ENCODE data around the gene KRTAP10-6.
"Not testable (repeated sequence)": the region's sequence is repeated elsewhere in the genome, so short reads cannot be mapped to it uniquely, and the experiment has no call there.

KRTAP10-6 gene

DNA sequence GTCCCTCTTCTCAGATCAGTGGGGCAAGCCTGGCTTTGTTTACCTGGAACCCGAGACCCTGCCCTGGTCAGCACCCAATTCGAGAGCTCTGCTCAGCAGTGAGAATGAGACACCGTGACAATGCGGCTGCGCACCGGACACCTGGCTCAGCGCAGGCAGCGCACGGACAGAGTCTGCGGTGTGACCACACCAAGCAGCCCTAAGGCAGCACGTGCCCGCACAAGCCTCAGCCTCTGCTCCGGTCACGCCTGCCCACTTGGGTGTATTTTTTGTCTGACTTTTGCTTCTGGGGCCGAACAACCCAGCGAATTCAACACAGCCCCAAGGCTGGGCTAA is 24.3 kb upstream of the KRTAP10-6 start:
- DNase-seq: no peak

DNA sequence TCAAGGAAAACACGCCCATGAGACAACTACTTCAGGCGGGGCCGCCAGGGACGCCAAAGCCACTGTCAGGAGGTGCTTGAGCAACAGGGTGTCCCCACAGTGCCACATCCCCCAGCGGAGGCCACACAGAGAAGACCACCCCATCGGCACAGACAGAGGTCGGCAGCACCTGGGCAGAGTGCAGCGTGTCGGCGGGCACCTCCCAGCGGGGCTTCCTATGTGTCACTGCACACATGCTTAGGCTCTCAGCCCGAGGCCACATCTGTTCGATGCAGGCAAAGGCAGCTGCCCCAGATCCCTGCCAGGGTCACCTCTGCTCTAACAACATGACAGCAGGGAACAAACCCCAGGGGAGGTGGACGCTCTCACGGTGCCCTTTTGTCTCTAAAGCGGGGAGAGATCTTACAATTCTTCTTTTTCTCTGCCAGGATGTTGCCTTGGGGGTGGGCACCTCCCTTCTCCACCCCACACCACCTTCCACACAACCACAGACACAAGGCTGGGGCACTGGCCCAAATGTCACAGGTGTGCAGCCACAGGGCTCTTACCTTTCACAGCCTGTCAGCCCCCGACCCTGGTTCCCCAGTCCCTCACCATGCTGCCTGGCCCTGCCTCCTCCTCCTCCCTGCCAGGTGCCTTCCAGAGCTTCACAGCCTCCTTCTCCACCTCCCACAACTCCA is 23.7 kb upstream of the KRTAP10-6 start:
- no peak for DNase-seq

DNA sequence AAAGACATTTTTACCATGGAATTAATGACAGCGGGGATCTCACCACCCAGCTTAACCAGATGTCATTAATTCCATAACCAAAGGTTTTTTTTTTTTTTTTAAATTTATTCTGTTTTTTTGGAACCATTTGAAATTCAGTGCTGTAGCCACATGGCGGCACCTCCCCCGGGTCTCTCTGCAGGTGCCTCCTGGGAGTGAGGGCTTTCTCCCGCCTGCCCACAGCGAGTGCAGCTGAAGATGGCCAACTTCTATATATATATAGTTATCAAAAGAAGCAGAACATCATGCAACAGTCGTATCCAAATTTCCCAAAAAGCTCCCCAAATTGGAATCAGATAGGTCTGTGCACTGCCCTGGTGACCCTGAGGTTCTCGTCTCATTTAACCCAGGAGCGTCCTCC is 23.2 kb upstream of the KRTAP10-6 start:
- DNase-seq: no peak

GRCh38 chr21:44614961-44615391 is 22.7 kb upstream of the KRTAP10-6 start:
- no peak for DNase-seq

- DNase-seq: no peak
Observed at GRCh38 chr21:44614161-44614631, 21.9 kb upstream of the KRTAP10-6 start.

DNA sequence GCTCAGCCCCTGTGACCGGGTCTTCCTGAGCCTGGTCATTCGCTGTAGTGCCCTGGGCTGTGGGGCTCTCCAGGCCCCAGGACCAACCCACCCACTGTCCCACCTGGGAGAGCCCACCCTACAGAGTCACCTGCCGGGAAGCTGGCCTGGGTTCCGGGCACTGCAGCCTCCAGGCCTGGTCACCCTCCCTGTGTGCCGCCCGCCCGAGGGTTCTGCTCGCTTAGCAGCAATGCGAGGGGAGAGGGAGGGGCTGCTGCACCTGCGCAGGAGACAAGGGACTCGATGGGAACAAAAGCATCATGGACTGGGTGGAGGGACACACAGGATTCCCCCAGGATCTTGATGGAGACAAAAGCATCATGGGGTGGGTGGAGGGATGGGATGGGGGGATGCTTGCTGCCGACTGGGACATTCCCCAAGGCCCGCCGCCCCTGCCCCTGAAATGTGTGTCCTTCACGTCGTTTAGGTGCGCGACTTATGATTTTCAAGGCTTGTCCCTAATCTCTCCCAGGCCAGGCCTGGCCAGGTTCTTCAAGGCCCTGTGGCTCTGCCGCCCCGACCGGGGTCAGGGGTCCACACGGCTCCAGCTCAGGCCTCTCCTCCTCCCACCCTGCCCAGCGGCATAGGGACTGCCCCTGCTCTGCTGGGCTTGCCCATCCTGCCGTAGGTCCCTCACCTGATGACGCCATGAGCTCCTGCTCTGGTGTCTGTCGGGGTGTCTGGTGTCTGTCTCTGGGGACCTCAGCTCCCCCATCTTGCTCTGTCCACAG is 21.3 kb upstream of the KRTAP10-6 start:
- no peak for DNase-seq

GRCh38 chr21:44612669-44613229 is 20.4 kb upstream of the KRTAP10-6 start:
- no peak for DNase-seq

DNA sequence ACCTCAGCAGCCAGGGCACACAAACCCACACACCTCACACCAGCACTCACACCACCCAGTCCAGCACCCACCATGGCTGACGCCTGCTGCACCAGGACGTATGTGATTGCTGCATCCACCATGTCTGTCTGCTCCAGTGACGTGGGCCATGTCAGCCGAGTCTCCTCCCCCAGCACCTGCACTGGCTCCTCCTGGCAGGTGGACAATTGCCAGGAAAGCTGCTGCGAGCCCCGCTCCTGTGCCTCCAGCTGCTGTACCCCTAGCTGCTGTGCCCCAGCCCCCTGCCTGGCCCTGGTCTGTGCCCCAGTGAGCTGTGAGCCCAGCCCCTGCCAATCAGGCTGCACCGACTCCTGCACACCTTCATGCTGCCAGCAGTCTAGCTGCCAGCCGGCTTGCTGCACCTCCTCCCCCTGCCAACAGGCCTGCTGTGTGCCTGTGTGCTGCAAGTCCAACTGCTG is 19.8 kb upstream of the KRTAP10-6 start, which contains the start of gene KRTAP10-8:
TSS of gene KRTAP10-8 (plus strand) at position 51 of the 458 bp plus-strand sequence. CDS start at position 73, 22 bp downstream.
- no peak for DNase-seq

- DNase-seq: no peak
Observed at GRCh38 chr21:44611551-44611950, 19.2 kb upstream of the KRTAP10-6 start.

DNA sequence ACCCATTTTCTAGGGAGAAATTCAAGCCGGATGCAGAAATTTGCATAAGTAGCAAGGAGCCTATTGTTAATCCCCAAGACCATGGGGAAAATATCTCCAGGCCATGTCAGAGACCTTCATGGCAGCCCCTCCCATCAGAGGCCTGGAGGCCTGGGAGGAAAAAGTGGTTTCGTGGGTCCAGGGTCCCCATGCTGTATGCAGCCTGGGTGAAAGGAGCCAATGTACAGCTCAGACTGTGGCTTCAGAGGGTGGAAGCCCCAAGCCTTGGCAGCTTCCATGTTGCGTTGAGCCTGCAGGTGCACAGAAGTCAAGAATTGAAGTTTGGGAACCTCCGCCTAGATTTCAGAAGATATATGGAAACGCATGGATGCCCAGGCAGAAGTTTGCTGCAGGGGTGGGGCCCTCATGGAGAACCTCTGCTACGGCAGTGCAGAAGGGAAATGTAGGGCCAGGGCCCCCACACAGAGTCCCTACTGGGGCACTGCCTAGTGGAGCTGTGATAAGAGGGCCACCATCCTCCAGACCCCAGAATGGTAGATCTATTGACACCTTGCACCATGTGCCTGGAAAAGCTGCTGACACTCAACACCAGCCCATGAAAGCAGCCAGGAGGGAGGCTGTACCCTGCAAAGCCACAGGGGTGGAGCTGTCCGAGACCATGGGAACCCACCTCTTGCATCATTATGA is 18.0 kb upstream of the KRTAP10-6 start:
- not testable (repeated sequence) for DNase-seq

DNA sequence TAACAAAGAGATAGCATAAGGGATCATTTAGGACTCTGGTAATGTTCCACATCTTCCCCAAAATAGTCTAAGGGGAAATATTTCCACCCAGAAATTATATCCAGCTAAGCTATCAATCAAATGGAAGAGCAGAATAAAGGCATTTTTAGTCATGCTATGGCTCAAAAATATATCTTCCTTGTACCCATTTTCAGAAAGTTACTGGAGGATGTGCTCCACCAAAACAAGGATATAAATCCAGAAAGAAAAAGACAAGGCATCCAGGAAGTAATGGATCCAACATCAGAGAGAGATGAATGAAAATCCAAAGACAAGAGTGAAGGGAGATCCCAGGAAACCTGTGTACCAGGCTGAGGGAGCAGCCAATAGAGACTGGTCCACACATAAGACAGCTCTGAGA is 16.9 kb upstream of the KRTAP10-6 start:
- DNase-seq: no peak

- no peak for DNase-seq
Observed at GRCh38 chr21:44606495-44606894, 14.2 kb upstream of the KRTAP10-6 start.

DNA sequence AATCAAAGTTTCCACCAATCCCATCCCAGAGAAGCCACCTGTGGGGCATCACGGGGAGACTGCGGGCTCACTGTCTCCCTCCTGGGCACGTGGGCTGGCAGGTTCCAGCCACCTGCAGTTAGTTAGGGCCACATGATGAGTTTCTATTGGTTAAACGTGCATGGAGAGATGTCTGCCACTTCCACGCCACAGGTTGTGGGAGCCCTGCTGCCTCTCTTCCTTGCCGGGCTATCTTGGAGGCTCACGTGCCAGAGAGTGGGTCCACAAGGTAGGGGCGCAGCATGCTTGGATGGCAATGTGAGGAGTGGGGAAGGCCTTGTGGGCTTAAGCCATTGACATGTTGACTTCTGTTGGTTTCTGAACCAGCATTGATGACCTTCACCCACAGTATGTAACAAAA is 11.6 kb upstream of the KRTAP10-6 start:
- DNase-seq: no peak

- DNase-seq: no peak
Observed at GRCh38 chr21:44603109-44603875, 11.0 kb upstream of the KRTAP10-6 start.

GRCh38 chr21:44602463-44602850 is 10.2 kb upstream of the KRTAP10-6 start:
- DNase-seq: no peak

DNA sequence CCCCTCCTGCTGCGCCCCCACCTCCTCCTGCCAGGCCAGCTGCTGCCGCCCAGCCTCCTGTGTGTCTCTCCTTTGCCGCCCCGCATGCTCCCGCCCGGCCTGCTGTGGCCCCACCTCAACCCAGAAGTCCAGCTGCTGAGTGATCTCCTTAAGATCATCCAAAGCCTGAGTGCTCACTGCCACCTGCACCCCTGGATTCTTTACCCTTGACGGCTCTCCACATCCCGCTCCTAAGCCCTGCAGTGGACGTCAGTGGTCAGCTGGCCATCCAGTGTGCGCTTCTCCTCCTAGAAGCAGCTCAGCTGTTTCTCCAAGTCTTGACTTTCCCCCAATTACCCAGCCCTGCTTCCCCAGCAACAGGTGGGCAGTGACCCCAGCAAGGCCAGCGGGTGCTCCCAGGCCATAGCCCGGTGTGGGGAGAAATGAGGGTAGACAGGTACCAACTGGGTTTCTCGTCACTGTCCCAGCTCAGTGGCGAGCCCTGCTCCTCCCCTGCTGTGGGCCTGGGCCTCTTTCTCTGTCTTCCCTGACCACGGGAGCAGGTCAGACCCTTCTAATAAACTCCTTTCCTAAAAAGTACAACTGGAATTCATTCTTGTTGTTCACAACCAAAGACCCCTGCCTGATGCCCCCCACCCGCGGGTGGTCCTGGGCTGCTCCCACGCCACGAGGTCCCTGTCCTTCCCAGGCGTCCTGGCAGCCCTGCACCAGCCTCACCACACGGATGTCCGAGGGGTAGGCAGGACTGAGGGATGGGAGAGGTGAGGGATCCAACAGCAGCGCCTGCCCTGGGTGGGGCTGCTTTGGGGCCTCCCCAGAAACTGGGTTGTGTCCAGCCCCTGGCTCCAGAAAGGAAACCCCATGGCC is 9.5 kb upstream of the KRTAP10-6 start:
- no peak for DNase-seq

DNA sequence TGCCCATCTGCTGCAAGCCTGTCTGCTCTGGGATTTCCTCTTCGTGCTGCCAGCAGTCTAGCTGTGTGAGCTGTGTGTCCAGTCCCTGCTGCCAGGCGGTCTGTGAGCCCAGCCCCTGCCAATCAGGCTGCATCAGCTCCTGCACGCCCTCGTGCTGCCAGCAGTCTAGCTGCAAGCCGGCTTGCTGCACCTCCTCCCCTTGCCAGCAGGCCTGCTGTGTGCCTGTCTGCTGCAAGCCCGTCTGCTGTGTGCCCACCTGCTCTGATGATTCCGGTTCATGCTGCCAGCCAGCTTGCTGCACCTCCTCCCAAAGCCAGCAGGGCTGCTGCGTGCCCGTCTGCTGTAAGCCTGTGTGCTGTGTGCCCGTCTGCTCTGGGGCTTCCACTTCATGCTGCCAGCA is 8.8 kb upstream of the KRTAP10-6 start:
- not testable (repeated sequence) for DNase-seq

- not testable (repeated sequence) for DNase-seq
Observed at GRCh38 chr21:44600118-44600978, 8.0 kb upstream of the KRTAP10-6 start, which contains the start of gene KRTAP10-7. KRTAP10-7 (plus strand) TSS chr21:44600597; CDS start chr21:44600622, 25 bp downstream.

DNA sequence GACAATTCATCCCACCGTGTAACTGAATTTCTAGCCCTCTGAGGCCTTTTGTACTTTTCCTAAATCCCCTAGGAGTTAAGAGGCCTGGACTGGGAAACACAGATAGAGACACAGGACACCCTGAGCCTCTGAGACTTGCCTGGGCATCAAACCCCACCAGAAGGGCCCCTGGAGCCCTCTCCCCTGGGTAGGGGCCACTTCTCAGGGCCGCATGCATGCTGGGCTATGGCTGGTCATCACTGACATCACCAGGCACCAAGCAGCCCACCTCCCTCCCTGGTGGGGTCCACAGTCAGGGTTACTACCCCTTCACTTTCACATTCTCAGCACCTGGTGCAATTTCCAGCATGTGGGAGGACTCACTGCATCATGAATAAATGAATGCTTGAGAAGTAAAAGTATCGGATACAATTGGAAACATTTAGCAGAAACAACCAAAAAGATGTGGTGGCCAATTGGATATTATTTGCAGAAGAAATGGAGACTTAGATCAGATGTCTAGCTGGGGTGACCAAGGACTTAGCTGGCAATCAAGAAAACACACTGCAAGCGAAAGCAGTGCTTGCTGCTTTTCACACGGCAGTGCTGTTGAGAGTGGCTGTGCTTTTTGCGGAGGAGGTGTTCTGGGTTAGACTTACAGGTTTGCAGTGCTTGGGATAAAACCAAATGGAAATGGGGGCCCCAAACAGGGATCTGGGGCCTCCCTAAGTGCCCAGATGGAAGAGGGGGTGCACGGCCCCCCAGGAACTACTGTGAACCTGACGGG is 7.1 kb upstream of the KRTAP10-6 start:
- DNase-seq: no peak

- DNase-seq: no peak
Observed at GRCh38 chr21:44598061-44598460, 5.8 kb upstream of the KRTAP10-6 start.
